Naive thymus-derived CD4-positive, alpha-beta T cell (primary cell): ENCODE results near the gene PSMD3. TPM values are rescaled to one million over a fixed set of nuclear protein-coding genes. Genes with fewer than 3 reads are reported as not detected.
A peak's percentile ranks its signal among the peaks of the same experiment; 100 is the strongest.

ENCODE experiments used
- ATAC-seq: fragments of 150-1000 bp; cut with Tn5 transposase; 2 replicates; pipeline ENCODE4 v1.10.0; 2021; ENCODE audit warnings: mild to moderate bottlenecking, moderate library complexity
- CTCF ChIA-PET: fragments of 350-600 bp; sonication (Branson Sonifier 250); formaldehyde crosslinking; loops from one replicate; lab custom pipeline; 2021; ENCODE audit warnings: antibody characterized with exemption; lab: Charles Lee
- POLR2A ChIA-PET: fragments of 350-600 bp; sonication (Branson Sonifier 250); formaldehyde crosslinking; loops from one replicate; lab custom pipeline; 2021; ENCODE audit warnings: antibody characterized with exemption, inconsistent platforms; lab: Charles Lee
- DNase-seq, 9 donors: peaks; one replicate each; pipeline versions ENCODE4 v3.0.0 to v3.0.0-alpha.2; 2020 to 2022; ENCODE audit warnings: mixed read lengths in 1 of 9
- H3K27ac ChIP-seq: one replicate; pipeline ENCODE4 v1.7.0; 2013; ENCODE audit warnings: mild to moderate bottlenecking, low read depth, low read length, moderate library complexity
- H3K27me3 ChIP-seq, 2 donors: one replicate each; pipeline ENCODE4 v1.7.0; 2013; ENCODE audit warnings: low read length in 2 of 2, mild to moderate bottlenecking in 2 of 2, moderate library complexity in 2 of 2; ENCODE audit not compliant: control insufficient read depth in 2 of 2, insufficient read depth in 2 of 2
- H3K36me3 ChIP-seq, 3 experiments: 1 replicate in 2 of 3; 2 replicates in 1 of 3; pipeline ENCODE4 v1.7.0; 2013; ENCODE audit warnings: low read length in 3 of 3, mild to moderate bottlenecking in 3 of 3, moderate library complexity in 1 of 3; ENCODE audit not compliant: insufficient read depth in 3 of 3, control insufficient read depth in 2 of 3
- H3K4me1 ChIP-seq, 2 donors: one replicate each; pipeline ENCODE4 v1.7.0; 2013; ENCODE audit warnings: low read length in 2 of 2, mild to moderate bottlenecking in 2 of 2, moderate library complexity in 1 of 2; ENCODE audit not compliant: control insufficient read depth in 2 of 2, insufficient read depth in 2 of 2
- H3K4me3 ChIP-seq: 2 replicates; pipeline ENCODE4 v1.7.0; 2013; ENCODE audit warnings: mild to moderate bottlenecking, low read length
- H3K9me3 ChIP-seq, 3 experiments: 1 replicate in 2 of 3; 2 replicates in 1 of 3; pipeline ENCODE4 v1.7.0; 2013; ENCODE audit warnings: low read length in 3 of 3; ENCODE audit not compliant: control insufficient read depth in 2 of 3
- H3K27ac Mint-ChIP-seq, 9 donors: one replicate each; pipeline ENCODE4 v1.8.0; 2020 to 2022; ENCODE audit warnings: mixed read lengths in 9 of 9, mild to moderate bottlenecking in 8 of 9, moderate library complexity in 5 of 9, inconsistent platforms in 2 of 9
- H3K27me3 Mint-ChIP-seq, 5 donors: one replicate each; pipeline ENCODE4 v1.8.0; 2021 to 2022; ENCODE audit warnings: mixed read lengths in 5 of 5, mild to moderate bottlenecking in 1 of 5
- H3K36me3 Mint-ChIP-seq, 5 donors: one replicate each; pipeline ENCODE4 v1.8.0; 2020 to 2022; ENCODE audit warnings: mixed read lengths in 5 of 5, mild to moderate bottlenecking in 3 of 5, inconsistent platforms in 1 of 5
- H3K4me1 Mint-ChIP-seq, 7 donors: one replicate each; pipeline ENCODE4 v1.8.0; 2020 to 2022; ENCODE audit warnings: mixed read lengths in 7 of 7, mild to moderate bottlenecking in 3 of 7, inconsistent platforms in 1 of 7
- H3K4me3 Mint-ChIP-seq, 10 donors: one replicate each; pipeline ENCODE4 v1.8.0; 2020 to 2022; ENCODE audit warnings: mild to moderate bottlenecking in 10 of 10, mixed read lengths in 10 of 10, moderate library complexity in 6 of 10, inconsistent platforms in 2 of 10
- H3K9me3 Mint-ChIP-seq, 11 donors: one replicate each; pipeline ENCODE4 v1.8.0; 2020 to 2022; ENCODE audit warnings: mixed read lengths in 11 of 11, mild to moderate bottlenecking in 4 of 11, inconsistent platforms in 1 of 11, moderate library complexity in 1 of 11
- intact Hi-C, 2 donors: fragments of 100-400 bp; cut with micrococcal nuclease; formaldehyde crosslinking; loops; one replicate each; pipeline ENCODE4 v1.15.1; 2023
- microRNA-seq: library from miRNA; unstranded; fragments of <30 nt; microRNA quantifications from one replicate; pipeline ENCODE4 v1.2.0, GENCODE V29; 2022; ENCODE audit warnings: borderline microRNAs expressed
- polyA plus RNA-seq, 2 donors: library from polyadenylated mRNA; unstranded; fragments of 300-500 nt; fragmentation: Illumina TruSeq; gene quantifications; one replicate each; pipeline ENCODE4 v1.2.3, GENCODE V29; 2021
- total RNA-seq, 6 experiments: library from RNA in 5 of 6; stranded (reverse) in 5 of 6; gene quantifications; 1 replicate in 5 of 6; 2 replicates in 1 of 6; pipeline ENCODE4 v1.2.3 and lab custom pipeline; 2021 to 2026

PSMD3 gene
- total and polyA plus RNA-seq, 7 experiments from 2014 or later: 44.6 to 111 (median 66.5) TPM

DNA sequence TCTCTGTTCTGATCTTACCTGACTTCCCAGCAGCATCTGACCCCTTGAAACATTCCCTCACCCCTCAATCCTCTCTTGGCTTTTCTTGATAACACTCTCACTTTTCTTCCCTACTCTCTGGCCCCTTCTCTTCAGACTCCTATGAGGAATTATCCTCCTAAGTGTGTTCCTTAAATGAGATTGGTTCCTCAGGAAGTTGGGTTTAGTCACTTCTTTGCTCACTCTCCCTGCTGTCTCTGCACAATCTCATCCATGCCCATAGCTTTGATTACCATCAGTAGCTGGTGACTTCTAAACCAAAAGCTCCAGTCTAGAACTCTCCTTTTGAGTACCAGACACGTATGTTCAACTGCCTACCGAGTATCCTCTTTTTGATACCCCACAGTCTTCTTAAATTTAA is 60.6 kb downstream of the PSMD3 start:
- no peaks in the 10 kb centered on the region for H3K4me1 ChIP-seq
- Mint-ChIP-seq H3K9me3 (no peaks in the 10 kb centered on the region), H3K27me3 (no peaks in the 10 kb centered on the region), H3K4me3 (no peak overlapping the region), H3K27ac (peak overlapping the region in 1 of 9 donors; percentile 3), H3K36me3 (peaks cover 0 to 17% (median 6%) of the 10 kb centered on the region in 5 donors), H3K4me1 (peaks cover 0 to 13% (median 7%) of the 10 kb centered on the region in 7 donors)
- no peak overlapping the region for H3K4me3 ChIP-seq
- H3K27ac ChIP-seq: no peak overlapping the region
- POLR2A ChIA-PET: interaction anchor here (0.7 kb wide), 1 partner anchor 61 kb away, joined by 4 read pairs; no protein-coding TSS in a partner anchor
- intact Hi-C loops: no loop called here
- peaks cover 0 to 19% (median 0%) of the 10 kb centered on the region in 3 experiments for H3K36me3 ChIP-seq
- CTCF ChIA-PET: interaction anchor here (1.0 to 1.7 kb wide), 2 partner anchors 34 to 45 kb away, joined by 5 to 7 read pairs; no protein-coding TSS in a partner anchor
- H3K9me3 ChIP-seq: no peaks in the 10 kb centered on the region
- DNase-seq: no peak
- ATAC-seq: no peak
- H3K27me3 ChIP-seq: no peaks in the 10 kb centered on the region

Small RNAs within 50 kb of the gene (microRNA-seq; reads per million reads assigned to microRNA genes)
- not detected for gene MIR6884

Other genes with a start within 250 kb of the PSMD3 start
- under 1 TPM in 1 of 5 experiments, not detected in 4; 0.99 TPM for gene GRB7, start 242.9 kb upstream of the PSMD3 start, total RNA-seq
- not detected for gene GRB7, start 242.9 kb upstream of the PSMD3 start, polyA plus RNA-seq
- gene IKZF3, start 116.5 kb upstream of the PSMD3 start, total RNA-seq: 10 to 100 TPM; 26.1 to 77.8 (median 61.1) TPM
- gene IKZF3, start 116.5 kb upstream of the PSMD3 start, polyA plus RNA-seq: 10 to 100 TPM in 1 of 2 donors, 1 to 10 TPM in 1; 9.7 to 31.4 TPM
- gene ZPBP2, start 112.6 kb upstream of the PSMD3 start, total RNA-seq: under 1 TPM in 3 of 5 experiments, not detected in 2; 0.17 to 0.84 (median 0.51) TPM
- under 1 TPM in 1 of 2 donors, not detected in 1; 0.11 TPM for gene ZPBP2, start 112.6 kb upstream of the PSMD3 start, polyA plus RNA-seq
- 10 to 100 TPM; 25.6 to 92.4 (median 53.8) TPM for gene GSDMB, start 62.2 kb upstream of the PSMD3 start, total RNA-seq
- gene GSDMB, start 62.2 kb upstream of the PSMD3 start, polyA plus RNA-seq: 1 to 10 TPM; 1.7 to 2.1 TPM
- 100 to 1,000 TPM in 3 of 5 experiments, 10 to 100 TPM in 2; 77.6 to 205 (median 110) TPM for gene ORMDL3, start 53.2 kb upstream of the PSMD3 start, total RNA-seq
- 100 to 1,000 TPM; 167 to 197 TPM for gene ORMDL3, start 53.2 kb upstream of the PSMD3 start, polyA plus RNA-seq
- gene LRRC3C, start 53.1 kb upstream of the PSMD3 start, total RNA-seq: under 1 TPM in 1 of 5 experiments, not detected in 4; 0.27 TPM
- gene LRRC3C, start 53.1 kb upstream of the PSMD3 start, polyA plus RNA-seq: not detected
- gene GSDMA, start 17.8 kb upstream of the PSMD3 start, total RNA-seq: 1 to 10 TPM in 1 of 5 experiments, under 1 TPM in 2, not detected in 2; 0.22 to 2.4 (median 0.75) TPM
- under 1 TPM; 0.61 to 0.69 TPM for gene GSDMA, start 17.8 kb upstream of the PSMD3 start, polyA plus RNA-seq
- gene CSF3, start 34.6 kb downstream of the PSMD3 start, total RNA-seq: not detected
- not detected for gene CSF3, start 34.6 kb downstream of the PSMD3 start, polyA plus RNA-seq
- 100 to 1,000 TPM in 1 of 5 experiments, 10 to 100 TPM in 4; 82.9 to 103 (median 91.4) TPM for gene MED24, start 73.6 kb downstream of the PSMD3 start, total RNA-seq
- 10 to 100 TPM; 46.7 to 62.7 TPM for gene MED24, start 73.6 kb downstream of the PSMD3 start, polyA plus RNA-seq
- gene THRA, start 82.2 kb downstream of the PSMD3 start, total RNA-seq: 10 to 100 TPM in 4 of 5 experiments, 1 to 10 TPM in 1; 3.2 to 55.9 (median 48.4) TPM
- 10 to 100 TPM; 17.7 to 26.2 TPM for gene THRA, start 82.2 kb downstream of the PSMD3 start, polyA plus RNA-seq
- gene NR1D1, start 119.8 kb downstream of the PSMD3 start, total RNA-seq: 10 to 100 TPM in 4 of 5 experiments, 1 to 10 TPM in 1; 3.6 to 34.2 (median 17.3) TPM
- 10 to 100 TPM in 1 of 2 donors, 1 to 10 TPM in 1; 4.7 to 11.2 TPM for gene NR1D1, start 119.8 kb downstream of the PSMD3 start, polyA plus RNA-seq
- gene MSL1, start 141.2 kb downstream of the PSMD3 start, total RNA-seq: 100 to 1,000 TPM in 4 of 5 experiments, 10 to 100 TPM in 1; 97.0 to 145 (median 113) TPM
- 10 to 100 TPM in 1 of 2 donors, 1 to 10 TPM in 1; 8.0 to 11.3 TPM for gene MSL1, start 141.2 kb downstream of the PSMD3 start, polyA plus RNA-seq
- gene CASC3, start 159.7 kb downstream of the PSMD3 start, total RNA-seq: 100 to 1,000 TPM in 4 of 5 experiments, 10 to 100 TPM in 1; 93.4 to 160 (median 144) TPM
- 10 to 100 TPM; 43.5 to 51.5 TPM for gene CASC3, start 159.7 kb downstream of the PSMD3 start, polyA plus RNA-seq
- gene RAPGEFL1, start 196.7 kb downstream of the PSMD3 start, total RNA-seq: 10 to 100 TPM in 1 of 5 experiments, 1 to 10 TPM in 4; 5.0 to 10.7 (median 6.3) TPM
- gene RAPGEFL1, start 196.7 kb downstream of the PSMD3 start, polyA plus RNA-seq: under 1 TPM; 0.24 to 0.47 TPM
- 10 to 100 TPM; 24.8 to 31.8 (median 28.6) TPM for gene WIPF2, start 238.5 kb downstream of the PSMD3 start, total RNA-seq
- gene WIPF2, start 238.5 kb downstream of the PSMD3 start, polyA plus RNA-seq: 1 to 10 TPM; 5.0 to 8.7 TPM